ENCODE results near the gene FUOM.

DNA sequence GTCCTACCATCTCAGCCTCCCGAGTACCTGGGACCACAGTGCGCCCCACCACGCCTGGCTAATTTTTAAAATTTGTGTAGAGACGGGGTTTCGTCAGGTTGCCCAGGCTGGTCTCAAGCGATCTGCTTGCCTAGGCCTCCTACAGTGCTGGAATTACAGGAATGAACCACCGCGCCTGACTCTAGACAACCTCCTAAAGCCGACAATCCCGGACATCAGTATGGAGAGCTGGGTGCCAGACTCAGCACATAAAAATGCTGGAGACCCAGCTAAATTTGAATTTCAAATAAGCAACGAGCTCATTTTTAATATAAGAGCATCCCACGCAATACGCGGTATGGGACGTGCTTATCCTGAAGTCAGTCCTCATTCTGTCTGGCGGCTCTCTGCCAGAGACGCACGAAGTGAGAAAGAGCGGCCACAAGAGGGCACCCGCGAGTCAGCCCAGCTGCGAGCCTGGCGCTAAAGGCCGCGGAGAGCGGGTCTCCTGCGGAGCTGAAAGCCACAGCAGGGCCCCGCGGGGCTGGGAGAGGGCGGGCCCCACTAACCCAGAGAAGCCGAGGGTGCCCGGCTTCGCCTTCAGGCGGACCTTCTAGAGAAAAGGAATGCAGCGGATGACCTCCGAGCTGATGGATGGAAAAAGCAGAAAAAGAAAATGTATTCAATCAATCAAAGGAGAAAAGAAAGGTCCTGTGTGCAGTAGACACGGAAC is 28.2 kb downstream of the FUOM start:
- TF ChIP-seq EZH2phosphoT487 (IDR thresholded peaks at IDR 0.05; ENCODE audit: borderline replicate concordance, low read depth) (no peak), EP300 (IDR thresholded peaks at IDR 0.05; ENCODE audit: borderline replicate concordance in 1 of 2, low read depth in 1 of 2, low read length in 1 of 2) (no peak), TAF1 (IDR thresholded peaks at IDR 0.05; ENCODE audit: borderline replicate concordance, low read depth, low read length) (no peak), NFIC (IDR thresholded peaks at IDR 0.05; ENCODE audit: borderline replicate concordance) (no peak), POLR2AphosphoS5 (IDR thresholded peaks at IDR 0.05; ENCODE audit: low read depth, low read length) (no peak)
- TF ChIP-seq, protein P1, sequence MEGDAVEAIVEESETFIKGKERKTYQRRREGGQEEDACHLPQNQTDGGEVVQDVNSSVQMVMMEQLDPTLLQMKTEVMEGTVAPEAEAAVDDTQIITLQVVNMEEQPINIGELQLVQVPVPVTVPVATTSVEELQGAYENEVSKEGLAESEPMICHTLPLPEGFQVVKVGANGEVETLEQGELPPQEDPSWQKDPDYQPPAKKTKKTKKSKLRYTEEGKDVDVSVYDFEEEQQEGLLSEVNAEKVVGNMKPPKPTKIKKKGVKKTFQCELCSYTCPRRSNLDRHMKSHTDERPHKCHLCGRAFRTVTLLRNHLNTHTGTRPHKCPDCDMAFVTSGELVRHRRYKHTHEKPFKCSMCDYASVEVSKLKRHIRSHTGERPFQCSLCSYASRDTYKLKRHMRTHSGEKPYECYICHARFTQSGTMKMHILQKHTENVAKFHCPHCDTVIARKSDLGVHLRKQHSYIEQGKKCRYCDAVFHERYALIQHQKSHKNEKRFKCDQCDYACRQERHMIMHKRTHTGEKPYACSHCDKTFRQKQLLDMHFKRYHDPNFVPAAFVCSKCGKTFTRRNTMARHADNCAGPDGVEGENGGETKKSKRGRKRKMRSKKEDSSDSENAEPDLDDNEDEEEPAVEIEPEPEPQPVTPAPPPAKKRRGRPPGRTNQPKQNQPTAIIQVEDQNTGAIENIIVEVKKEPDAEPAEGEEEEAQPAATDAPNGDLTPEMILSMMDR (IDR thresholded peaks at IDR 0.05) = peak; percentile 92

All from SK-N-SH (cell line).